Neural progenitor cell (in vitro differentiated cells): Measurements from ENCODE around the gene CYBA.

Experiments
- CTCF ChIP-seq: fragments of 200-600 bp; sonication (generic); IDR thresholded peaks from 2 replicates; pipeline ENCODE4 v1.5.1; 2017; ENCODE audit warnings: antibody characterized with exemption, mild to moderate bottlenecking
- EZH2phosphoT487 ChIP-seq: fragments of 200-600 bp; sonication (generic); IDR thresholded peaks from 2 replicates; pipeline ENCODE4 v1.6.1; 2017; ENCODE audit warnings: antibody characterized with exemption

- TF ChIP-seq CTCF (no peak), EZH2phosphoT487 (no peak)
These were observed 56.9 kb downstream of the CYBA start for GRCh38 chr16:88593910-88594309.
